Measurements from ENCODE around the gene PSMB7. TPM values are rescaled to one million over a fixed set of nuclear protein-coding genes. Genes with fewer than 3 reads are reported as not detected.

The PSMB7 gene
- total RNA-seq, 1 donor from 2014 or later: 183 TPM

DNA sequence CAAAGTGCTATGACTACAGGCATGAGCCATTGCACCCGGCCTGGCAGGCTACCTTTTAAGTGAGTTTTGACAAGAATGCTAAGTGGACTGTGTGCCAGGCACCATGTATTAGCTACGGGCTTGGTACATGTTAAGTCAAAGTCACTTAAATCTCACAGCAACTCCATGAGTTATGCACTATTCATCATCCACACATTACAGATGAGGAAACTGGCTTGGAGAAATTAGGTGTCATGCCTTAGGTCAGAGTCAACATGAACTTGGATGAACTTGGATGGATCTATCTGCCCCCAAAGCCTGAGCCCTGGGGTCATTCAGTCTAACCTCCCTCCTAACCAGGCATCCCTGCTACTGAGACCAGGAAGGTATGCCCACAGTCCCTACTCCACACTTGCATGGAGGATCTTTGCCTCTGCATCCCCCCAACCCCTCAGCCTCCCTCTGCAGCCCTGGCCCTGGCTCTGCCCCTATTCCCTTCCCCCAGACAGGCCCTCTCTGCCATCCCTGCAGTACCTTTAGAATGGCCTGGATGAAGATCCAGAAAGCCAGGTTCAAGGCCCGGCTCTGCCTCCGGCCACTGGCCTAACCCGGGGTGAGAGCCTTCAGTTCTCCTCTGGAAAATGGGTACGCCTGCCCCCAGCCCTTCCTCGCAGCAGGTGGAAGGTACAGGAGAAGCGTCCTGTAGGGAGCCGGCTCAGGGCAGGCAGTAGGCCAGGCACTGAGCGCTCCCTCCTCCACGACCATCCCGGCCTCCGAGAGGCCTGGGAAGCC, 34.3 kb upstream of the PSMB7 start:
- H3K4me3 Mint-ChIP-seq (ENCODE audit: unreplicated experiment): no peak overlapping the region

DNA sequence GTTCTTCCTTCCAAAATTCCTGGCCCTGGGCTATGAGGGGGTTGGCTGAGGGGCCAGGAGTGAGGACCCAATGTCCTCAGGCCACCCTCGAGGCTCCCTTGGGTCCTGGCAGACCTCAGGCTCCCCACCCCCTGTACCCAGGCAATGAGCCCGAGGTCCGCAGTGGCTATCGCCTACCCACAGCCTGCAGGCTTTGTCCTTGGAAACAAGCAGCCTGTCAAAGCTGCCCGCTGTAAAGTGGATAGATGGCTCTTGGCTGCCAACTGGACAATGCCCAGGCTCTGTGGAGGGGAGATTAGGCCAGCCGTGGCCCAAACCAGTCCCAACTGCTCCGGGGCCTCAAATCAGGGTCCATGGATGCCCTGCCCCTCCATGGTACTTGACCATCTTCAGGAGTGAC, 32.8 kb upstream of the PSMB7 start:
- Histone ChIP-seq H3K9ac (ENCODE audit: low read length) (no peak overlapping the region), H3K36me3 (ENCODE audit: insufficient read depth, low read length) (no peaks in the 10 kb centered on the region), H3K27me3 (ENCODE audit: insufficient read depth, low read length) (peaks cover 28% of the 10 kb centered on the region), H3K4me2 (ENCODE audit: low read length) (no peak overlapping the region), H2AFZ (ENCODE audit: low read depth, low read length) (no peak overlapping the region), H4K20me1 (ENCODE audit: insufficient read depth, low read length) (no peaks in the 10 kb centered on the region), H3K9me3 (ENCODE audit: insufficient read depth, low read depth, low read length) (peaks cover 2% of the 10 kb centered on the region), H3K4me3 (ENCODE audit: insufficient read depth, low read depth, low read length) (no peak overlapping the region), H3K27ac (ENCODE audit: low read depth, low read length) (no peak overlapping the region), H3K4me1 (ENCODE audit: insufficient read depth, low read length) (peaks cover 8% of the 10 kb centered on the region), H3K79me2 (ENCODE audit: insufficient read depth, low read length) (no peaks in the 10 kb centered on the region)
- TF ChIP-seq, protein P1, sequence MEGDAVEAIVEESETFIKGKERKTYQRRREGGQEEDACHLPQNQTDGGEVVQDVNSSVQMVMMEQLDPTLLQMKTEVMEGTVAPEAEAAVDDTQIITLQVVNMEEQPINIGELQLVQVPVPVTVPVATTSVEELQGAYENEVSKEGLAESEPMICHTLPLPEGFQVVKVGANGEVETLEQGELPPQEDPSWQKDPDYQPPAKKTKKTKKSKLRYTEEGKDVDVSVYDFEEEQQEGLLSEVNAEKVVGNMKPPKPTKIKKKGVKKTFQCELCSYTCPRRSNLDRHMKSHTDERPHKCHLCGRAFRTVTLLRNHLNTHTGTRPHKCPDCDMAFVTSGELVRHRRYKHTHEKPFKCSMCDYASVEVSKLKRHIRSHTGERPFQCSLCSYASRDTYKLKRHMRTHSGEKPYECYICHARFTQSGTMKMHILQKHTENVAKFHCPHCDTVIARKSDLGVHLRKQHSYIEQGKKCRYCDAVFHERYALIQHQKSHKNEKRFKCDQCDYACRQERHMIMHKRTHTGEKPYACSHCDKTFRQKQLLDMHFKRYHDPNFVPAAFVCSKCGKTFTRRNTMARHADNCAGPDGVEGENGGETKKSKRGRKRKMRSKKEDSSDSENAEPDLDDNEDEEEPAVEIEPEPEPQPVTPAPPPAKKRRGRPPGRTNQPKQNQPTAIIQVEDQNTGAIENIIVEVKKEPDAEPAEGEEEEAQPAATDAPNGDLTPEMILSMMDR (IDR thresholded peaks at IDR 0.05; ENCODE audit: insufficient read depth, low read depth, low read length): no peak
- TF ChIP-seq EZH2 (IDR thresholded peaks at IDR 0.05; ENCODE audit: insufficient read depth, low read length): no peak
- Mint-ChIP-seq H3K9me3 (ENCODE audit: unreplicated experiment) (peaks cover 2% of the 10 kb centered on the region), H3K4me3 (ENCODE audit: unreplicated experiment) (no peak overlapping the region), H3K27ac (ENCODE audit: unreplicated experiment) (no peak overlapping the region), H3K27me3 (ENCODE audit: low read depth, unreplicated experiment) (peaks cover 39% of the 10 kb centered on the region), H3K4me1 (ENCODE audit: low read depth, unreplicated experiment) (no peaks in the 10 kb centered on the region), H3K36me3 (ENCODE audit: low read depth, unreplicated experiment) (peaks cover 2% of the 10 kb centered on the region)
- FAIRE-seq: no peak
- DNase-seq (ENCODE audit: low read depth): no peak

More for the DNA sequence above, 34.3 kb upstream of the PSMB7 start:
- no peak overlapping the region for H2AFZ ChIP-seq (ENCODE audit: low read depth, low read length)
- no peaks in the 10 kb centered on the region for H3K36me3 Mint-ChIP-seq (ENCODE audit: low read depth, unreplicated experiment)
- H3K9ac ChIP-seq (ENCODE audit: low read length): no peak overlapping the region
- no peaks in the 10 kb centered on the region for H3K4me1 Mint-ChIP-seq (ENCODE audit: low read depth, unreplicated experiment)
- H3K27me3 Mint-ChIP-seq (ENCODE audit: low read depth, unreplicated experiment): peaks cover 41% of the 10 kb centered on the region
- peaks cover 2% of the 10 kb centered on the region for H3K9me3 ChIP-seq (ENCODE audit: insufficient read depth, low read depth, low read length)
- H4K20me1 ChIP-seq (ENCODE audit: insufficient read depth, low read length): no peaks in the 10 kb centered on the region
- H3K4me1 ChIP-seq (ENCODE audit: insufficient read depth, low read length): peaks cover 8% of the 10 kb centered on the region
- no peak for DNase-seq (ENCODE audit: low read depth)
- no peaks in the 10 kb centered on the region for H3K79me2 ChIP-seq (ENCODE audit: insufficient read depth, low read length)
- FAIRE-seq: no peak
- H3K27me3 ChIP-seq (ENCODE audit: insufficient read depth, low read length): peaks cover 28% of the 10 kb centered on the region
- no peak overlapping the region for H3K27ac ChIP-seq (ENCODE audit: low read depth, low read length)
- H3K27ac Mint-ChIP-seq (ENCODE audit: unreplicated experiment): no peak overlapping the region
- H3K4me3 ChIP-seq (ENCODE audit: insufficient read depth, low read depth, low read length): no peak overlapping the region
- H3K9me3 Mint-ChIP-seq (ENCODE audit: unreplicated experiment): peaks cover 2% of the 10 kb centered on the region
- TF ChIP-seq, protein P1 (IDR thresholded peaks at IDR 0.05; ENCODE audit: insufficient read depth, low read depth, low read length): no peak
- no peak for TF ChIP-seq EZH2 (IDR thresholded peaks at IDR 0.05; ENCODE audit: insufficient read depth, low read length)
- H3K36me3 ChIP-seq (ENCODE audit: insufficient read depth, low read length): no peaks in the 10 kb centered on the region
- no peak overlapping the region for H3K4me2 ChIP-seq (ENCODE audit: low read length)

DNA sequence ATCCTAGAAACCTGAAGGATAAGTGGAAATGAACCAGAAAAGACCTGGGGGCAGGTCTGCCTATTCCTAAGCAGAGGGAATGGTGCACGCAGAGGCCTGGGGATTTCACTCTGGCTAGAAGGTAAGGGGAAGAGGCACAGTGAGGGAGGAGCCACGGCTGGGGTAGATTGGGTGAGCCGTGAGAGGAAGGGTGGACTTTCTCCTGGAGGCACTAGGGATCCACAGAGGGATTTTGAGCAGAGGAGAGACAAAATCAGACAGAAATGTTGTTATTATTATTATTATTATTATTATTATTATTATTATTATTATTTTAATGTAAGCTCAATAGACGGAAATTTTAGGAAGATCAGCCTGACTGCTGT, 32.0 kb upstream of the PSMB7 start:
- no peak overlapping the region for H3K4me3 Mint-ChIP-seq (ENCODE audit: unreplicated experiment)
- Histone ChIP-seq H3K27me3 (ENCODE audit: insufficient read depth, low read length) (peaks cover 21% of the 10 kb centered on the region), H3K36me3 (ENCODE audit: insufficient read depth, low read length) (no peaks in the 10 kb centered on the region), H3K9me3 (ENCODE audit: insufficient read depth, low read depth, low read length) (peaks cover 2% of the 10 kb centered on the region), H3K9ac (ENCODE audit: low read length) (no peak overlapping the region), H2AFZ (ENCODE audit: low read depth, low read length) (no peak overlapping the region), H3K79me2 (ENCODE audit: insufficient read depth, low read length) (no peaks in the 10 kb centered on the region), H3K27ac (ENCODE audit: low read depth, low read length) (no peak overlapping the region), H3K4me1 (ENCODE audit: insufficient read depth, low read length) (peaks cover 8% of the 10 kb centered on the region), H3K4me2 (ENCODE audit: low read length) (no peak overlapping the region), H4K20me1 (ENCODE audit: insufficient read depth, low read length) (no peaks in the 10 kb centered on the region), H3K4me3 (ENCODE audit: insufficient read depth, low read depth, low read length) (no peak overlapping the region)
- FAIRE-seq (no peak), DNase-seq (ENCODE audit: low read depth) (no peak)
- TF ChIP-seq EZH2 (IDR thresholded peaks at IDR 0.05; ENCODE audit: insufficient read depth, low read length): no peak
- TF ChIP-seq, protein P1 (IDR thresholded peaks at IDR 0.05; ENCODE audit: insufficient read depth, low read depth, low read length): no peak
- H3K27me3 Mint-ChIP-seq (ENCODE audit: low read depth, unreplicated experiment): peaks cover 35% of the 10 kb centered on the region
- H3K27ac Mint-ChIP-seq (ENCODE audit: unreplicated experiment): no peak overlapping the region
- peaks cover 2% of the 10 kb centered on the region for H3K36me3 Mint-ChIP-seq (ENCODE audit: low read depth, unreplicated experiment)
- H3K4me1 Mint-ChIP-seq (ENCODE audit: low read depth, unreplicated experiment): no peaks in the 10 kb centered on the region
- H3K9me3 Mint-ChIP-seq (ENCODE audit: unreplicated experiment): peaks cover 2% of the 10 kb centered on the region
